Right kidney (tissue), 1 donor: ENCODE measurements around the gene NPHP4.
"Not testable (repeated sequence)": the region's sequence is repeated elsewhere in the genome, so short reads cannot be mapped to it uniquely, and the experiment has no call there.

Experiments
- DNase-seq: peaks from one replicate; pipeline ENCODE4 v3.0.0-alpha.2; 2016

Gene NPHP4

GRCh38 chr1:5876094-5876650 is 116.1 kb downstream of the NPHP4 start:
- DNase-seq = no peak

- no peak for DNase-seq
Measured at GRCh38 chr1:5875345-5875910, 116.8 kb downstream of the NPHP4 start.

- no peak for DNase-seq
Measured at GRCh38 chr1:5874416-5875110, 117.7 kb downstream of the NPHP4 start.

GRCh38 chr1:5873556-5873955 is 118.7 kb downstream of the NPHP4 start:
- no peak for DNase-seq

- no peak for DNase-seq
Measured at GRCh38 chr1:5872886-5873285, 119.3 kb downstream of the NPHP4 start.

GRCh38 chr1:5868931-5869500 is 123.2 kb downstream of the NPHP4 start:
- DNase-seq = no peak

- no peak for DNase-seq
Measured at GRCh38 chr1:5865774-5866173, 126.5 kb downstream of the NPHP4 start.

GRCh38 chr1:5865056-5865455 is 127.2 kb downstream of the NPHP4 start:
- no peak for DNase-seq

- no peak for DNase-seq
Measured at GRCh38 chr1:5864256-5864655, 128.0 kb downstream of the NPHP4 start.

- DNase-seq = no peak
Measured at GRCh38 chr1:5863238-5863637, 129.0 kb downstream of the NPHP4 start.

GRCh38 chr1:5861871-5862825 is 130.1 kb downstream of the NPHP4 start:
- DNase-seq = no peak

- DNase-seq = no peak
Measured at GRCh38 chr1:5860277-5860676, 131.9 kb downstream of the NPHP4 start.

GRCh38 chr1:5859766-5860165 is 132.5 kb downstream of the NPHP4 start:
- no peak for DNase-seq

GRCh38 chr1:5858844-5859407 is 133.3 kb downstream of the NPHP4 start:
- no peak for DNase-seq

- DNase-seq = no peak
Measured at GRCh38 chr1:5858246-5858645, 134.0 kb downstream of the NPHP4 start.

- DNase-seq = no peak
Measured at GRCh38 chr1:5857508-5858090, 134.6 kb downstream of the NPHP4 start.

- no peak for DNase-seq
Measured at GRCh38 chr1:5857011-5857410, 135.2 kb downstream of the NPHP4 start.

- DNase-seq = no peak
Measured at GRCh38 chr1:5856246-5856815, 135.9 kb downstream of the NPHP4 start.

- DNase-seq = no peak
Measured at GRCh38 chr1:5855196-5855897, 136.9 kb downstream of the NPHP4 start.

GRCh38 chr1:5854754-5855153 is 137.5 kb downstream of the NPHP4 start:
- no peak for DNase-seq

- not testable (repeated sequence) for DNase-seq
Measured at GRCh38 chr1:5853858-5854257, 138.4 kb downstream of the NPHP4 start.
